ENCODE results near the gene ZNF462. TPM values are rescaled to one million over a fixed set of nuclear protein-coding genes. Genes with fewer than 3 reads are reported as not detected.

Gene ZNF462
- total and polyA plus RNA-seq, 12 donors = 4.9 to 86.9 (median 38.5) TPM

GRCh38 chr9:106932178-106932577 is 69.2 kb downstream of the ZNF462 start:
- DNase-seq = no peak
- Histone ChIP-seq H3K9me3 (replicated peaks in 1 of 3) (no peaks in the 10 kb centered on the region), H3K36me3 (replicated peaks in 1 of 2) (peaks cover 0 to 30% of the 10 kb centered on the region in 2 donors), H3K4me3 (no peak overlapping the region), H3K27ac (no peak overlapping the region), H3K27me3 (no peaks in the 10 kb centered on the region), H3K4me1 (replicated peaks in 1 of 2) (no peaks in the 10 kb centered on the region)
- no peak for TF ChIP-seq POLR2A (IDR thresholded peaks at IDR 0.05)
- no peak for TF ChIP-seq CTCF (IDR thresholded peaks at IDR 0.05)
- 93 to 97% (median 95%) methylated on average over 7 to 10 of the region's 10 CpGs for WGBS, 4 donors
- intact Hi-C loops (cut with DNase I) = no loop called here

- Histone ChIP-seq H3K4me1 (replicated peaks in 1 of 2) (no peaks in the 10 kb centered on the region), H3K36me3 (replicated peaks in 1 of 2) (peaks cover 0 to 25% of the 10 kb centered on the region in 2 donors), H3K9me3 (replicated peaks in 1 of 3) (no peaks in the 10 kb centered on the region), H3K27me3 (no peaks in the 10 kb centered on the region), H3K27ac (no peak overlapping the region), H3K4me3 (no peak overlapping the region)
- intact Hi-C loops (cut with DNase I) = no loop called here
- WGBS, 4 donors = 95 to 98% (median 96%) methylated on average over 3 of the region's 3 CpGs
- no peak for TF ChIP-seq POLR2A (IDR thresholded peaks at IDR 0.05)
- no peak for TF ChIP-seq CTCF (IDR thresholded peaks at IDR 0.05)
- DNase-seq = no peak
These were observed 69.7 kb downstream of the ZNF462 start for GRCh38 chr9:106932675-106933074.

- no peak overlapping the region for H3K27ac ChIP-seq
- DNase-seq = no peak
- TF ChIP-seq POLR2A (IDR thresholded peaks at IDR 0.05) (no peak), CTCF (IDR thresholded peaks at IDR 0.05) (no peak)
- WGBS, 4 donors = 64 to 73% (median 68%) methylated on average over 2 of the region's 2 CpGs
- no peaks in the 10 kb centered on the region for H3K9me3 ChIP-seq (replicated peaks in 1 of 3)
- H3K36me3 ChIP-seq (replicated peaks in 1 of 2) = peaks cover 0 to 20% of the 10 kb centered on the region in 2 donors
- intact Hi-C loops (cut with DNase I) = no loop called here
- H3K4me3 ChIP-seq = no peak overlapping the region
- H3K4me1 ChIP-seq (replicated peaks in 1 of 2) = no peaks in the 10 kb centered on the region
- no peaks in the 10 kb centered on the region for H3K27me3 ChIP-seq
These were observed 70.5 kb downstream of the ZNF462 start for GRCh38 chr9:106933470-106933869.

GRCh38 chr9:106934442-106935238 is 71.7 kb downstream of the ZNF462 start:
- H3K4me1 ChIP-seq (replicated peaks in 1 of 2) = no peaks in the 10 kb centered on the region
- H3K27me3 ChIP-seq = no peaks in the 10 kb centered on the region
- H3K4me3 ChIP-seq = no peak overlapping the region
- H3K36me3 ChIP-seq (replicated peaks in 1 of 2) = peaks cover 0 to 20% of the 10 kb centered on the region in 2 donors
- TF ChIP-seq CTCF (IDR thresholded peaks at IDR 0.05) = no peak
- no peak for TF ChIP-seq POLR2A (IDR thresholded peaks at IDR 0.05)
- WGBS, 4 donors = 88 to 90% (median 89%) methylated on average over 5 of the region's 5 CpGs
- H3K9me3 ChIP-seq (replicated peaks in 1 of 3) = no peaks in the 10 kb centered on the region
- intact Hi-C loops (cut with DNase I) = no loop called here
- no peak for DNase-seq
- H3K27ac ChIP-seq = no peak overlapping the region
